Stimulated activated CD4-positive, alpha-beta T cell treated with anti-CD3 and anti-CD28 coated beads, Interleukin-12 subunit alpha, Interleukin-12 subunit beta, amount 100 ng/mL, for 48 hours (primary cell): ENCODE data around the gene PTPRE.

ENCODE experiments used
- DNase-seq, 3 donors: peaks; one replicate each; pipeline ENCODE4 v3.0.0-alpha.2; 2020; ENCODE audit warnings: low read depth in 2 of 3, low spot score in 1 of 3

Gene PTPRE

DNA sequence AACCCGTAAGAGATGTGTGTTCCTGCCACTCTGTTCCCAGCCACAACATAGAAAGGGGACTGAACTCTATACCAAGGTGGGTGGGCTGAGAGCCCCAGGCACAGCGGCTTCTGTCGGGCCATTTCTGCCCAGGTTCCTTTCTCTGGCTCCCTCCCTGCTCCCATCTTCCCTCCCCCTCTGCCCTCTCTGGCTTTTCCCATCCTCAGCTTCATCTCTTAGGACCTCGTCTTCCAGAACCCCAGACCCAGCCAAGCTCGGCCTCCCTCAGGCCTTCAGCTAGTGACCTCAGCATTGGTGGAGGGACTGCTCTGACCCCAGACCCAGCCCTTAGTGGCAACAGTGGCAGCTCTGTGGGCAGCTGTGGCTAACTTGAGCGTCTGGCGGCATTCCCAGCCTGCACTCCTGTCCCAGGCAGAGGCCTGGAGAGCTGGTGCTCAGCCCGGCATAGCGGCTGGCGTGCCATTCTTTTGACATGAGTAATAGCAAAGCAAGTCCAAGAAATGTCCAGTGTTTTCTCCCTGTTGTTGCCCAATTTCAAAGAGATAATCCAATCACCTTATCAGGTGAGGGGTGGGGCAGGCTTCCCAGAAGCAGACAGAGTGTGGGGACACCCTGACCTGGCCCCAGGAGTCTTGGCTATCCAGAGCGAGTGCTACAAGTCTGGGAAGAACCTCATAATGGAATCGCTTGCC is 15.9 kb downstream of the PTPRE start:
- no peak for DNase-seq

DNA sequence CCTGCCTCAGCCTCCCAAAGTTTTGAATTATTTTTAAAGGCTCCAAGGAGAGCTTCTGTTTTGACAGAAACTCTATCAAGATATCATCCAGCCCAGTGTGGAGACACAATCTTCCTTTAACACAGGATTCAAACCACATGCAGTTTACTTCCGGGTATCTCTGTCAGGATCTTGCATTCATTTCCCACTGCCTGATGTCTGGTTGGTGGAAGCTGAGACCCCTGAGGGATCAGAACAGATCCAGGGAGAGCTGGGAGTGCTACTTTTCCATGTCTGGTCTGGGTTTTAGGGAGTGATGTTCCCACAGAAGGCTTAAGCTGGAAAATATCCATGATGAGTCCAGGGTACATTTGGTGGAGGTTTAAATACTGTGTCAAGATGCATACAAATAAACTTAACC is 16.7 kb downstream of the PTPRE start:
- no peak for DNase-seq

DNA sequence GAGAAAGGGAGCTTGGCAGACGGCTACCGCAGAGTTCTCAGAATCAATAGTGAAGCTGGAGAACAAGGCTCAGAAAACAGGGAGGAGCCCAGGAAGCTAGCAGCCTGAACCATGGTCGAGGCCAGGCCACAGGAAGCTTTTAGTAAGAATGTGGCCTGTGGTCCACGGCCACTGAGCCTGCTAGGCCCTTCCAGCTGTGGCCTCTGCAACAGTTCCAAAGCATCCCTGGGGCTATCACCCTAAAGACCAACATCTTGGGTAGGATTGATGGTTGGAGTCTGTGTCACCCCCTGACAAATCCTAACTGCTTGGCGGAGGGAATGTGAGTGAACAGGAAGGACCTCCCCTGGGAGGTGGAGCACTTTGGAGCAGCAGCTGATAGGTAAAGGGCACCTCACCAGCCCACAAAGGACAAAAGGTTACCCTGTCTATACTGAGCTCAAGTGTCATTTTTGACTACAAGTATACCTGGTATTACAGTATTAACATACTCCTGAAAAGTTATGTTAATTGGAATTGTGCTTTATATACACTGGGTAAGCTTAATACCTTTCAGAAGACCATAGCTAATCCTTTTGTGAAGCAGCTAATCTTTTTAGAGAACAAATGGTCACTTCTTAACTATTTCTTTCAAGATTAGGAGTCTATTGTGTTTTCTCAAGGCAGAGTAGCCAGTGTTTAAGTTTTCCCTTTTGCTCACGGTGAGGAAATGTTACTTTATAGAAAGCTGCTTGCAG is 18.7 kb downstream of the PTPRE start:
- DNase-seq = no peak

DNA sequence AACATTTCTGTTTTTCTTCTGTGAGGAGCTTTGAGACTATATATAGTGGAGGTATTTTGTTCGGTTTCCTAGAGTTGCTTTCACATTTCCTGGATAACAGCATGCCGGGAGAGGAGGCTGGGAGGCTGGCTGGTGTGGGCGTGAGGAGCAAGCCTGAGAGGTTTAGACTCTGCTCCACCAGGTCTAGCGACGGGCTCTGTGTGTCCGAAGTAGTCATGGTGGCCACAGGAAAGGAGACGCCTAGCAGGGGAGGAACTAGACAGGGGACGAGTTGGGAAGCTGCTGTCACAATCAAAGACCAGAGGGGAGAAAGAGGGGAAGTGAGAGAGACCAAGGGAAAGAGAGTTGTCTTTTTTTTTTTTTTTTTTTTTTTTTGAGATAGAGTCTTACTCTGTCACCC is 19.6 kb downstream of the PTPRE start:
- DNase-seq = no peak

DNA sequence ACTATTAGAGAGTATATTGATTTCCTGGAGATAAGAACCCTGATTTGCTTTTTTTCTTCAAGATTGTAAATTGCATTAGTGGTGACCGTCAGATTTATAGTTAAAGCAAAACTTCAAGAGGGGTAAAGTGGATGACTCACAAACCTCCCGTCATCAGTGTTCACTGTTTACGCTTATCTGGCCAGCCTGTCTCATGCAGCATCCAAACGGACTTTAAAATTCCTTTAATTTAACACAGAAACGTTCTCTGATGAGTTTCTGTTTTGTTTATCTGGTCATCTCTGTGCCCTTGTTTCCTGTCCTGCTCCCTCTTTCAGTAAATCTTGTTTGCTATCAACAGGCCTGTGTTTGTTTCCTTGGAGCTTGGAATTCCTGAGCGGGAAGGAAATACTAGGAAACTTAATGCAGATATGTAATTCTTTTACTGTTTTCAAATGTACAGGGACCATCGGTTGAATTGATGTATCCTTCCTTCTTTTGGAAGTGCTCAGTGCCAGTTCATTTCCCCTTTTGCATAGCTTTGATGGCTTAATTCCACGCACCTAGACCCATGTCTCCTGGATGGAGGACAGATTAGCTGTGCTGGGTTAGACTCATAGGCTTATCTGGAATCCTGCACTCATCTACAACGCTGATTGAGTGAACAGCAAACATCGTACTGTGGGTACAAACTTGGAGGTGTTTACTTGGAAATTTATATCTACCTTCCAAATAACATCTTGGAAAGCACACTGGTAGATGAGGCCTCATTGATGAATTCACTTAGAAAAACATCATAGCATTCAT is 21.3 kb downstream of the PTPRE start:
- DNase-seq = no peak

DNA sequence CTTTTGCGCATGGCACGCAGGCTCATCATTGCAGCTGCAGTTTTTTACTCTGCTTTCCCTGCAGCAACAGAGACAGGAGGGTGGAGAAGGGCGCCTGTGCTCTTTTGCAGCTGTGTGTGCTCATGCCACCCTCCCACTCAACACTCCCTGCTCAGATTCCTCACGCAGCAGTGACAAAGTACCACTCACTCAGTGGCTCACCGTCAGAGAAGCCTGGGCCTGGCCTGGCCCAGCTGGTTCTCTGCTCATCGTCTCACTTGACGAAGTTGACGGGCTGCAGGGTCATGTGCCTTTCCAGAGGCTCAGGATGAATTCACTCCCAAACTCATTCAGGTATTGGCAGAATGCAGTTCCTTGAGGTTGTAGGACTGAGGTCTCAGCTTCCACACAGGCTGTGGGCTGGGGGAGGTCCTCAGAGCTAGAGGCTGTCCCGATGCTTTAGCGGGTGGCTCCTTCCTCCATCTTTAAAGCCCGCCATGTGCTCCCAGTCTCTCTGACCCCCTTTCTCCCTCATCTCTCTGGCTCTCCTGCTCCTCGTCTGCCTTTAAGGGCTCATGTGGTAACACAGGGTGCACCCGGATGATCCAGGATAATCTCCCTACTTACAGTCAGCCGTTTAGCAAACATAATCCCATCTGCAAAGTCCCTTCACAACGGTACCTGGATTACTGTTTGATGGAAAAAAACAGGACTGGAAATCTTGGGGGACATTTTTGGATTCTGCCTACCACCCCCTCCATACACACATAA is 25.8 kb downstream of the PTPRE start:
- no peak for DNase-seq

DNA sequence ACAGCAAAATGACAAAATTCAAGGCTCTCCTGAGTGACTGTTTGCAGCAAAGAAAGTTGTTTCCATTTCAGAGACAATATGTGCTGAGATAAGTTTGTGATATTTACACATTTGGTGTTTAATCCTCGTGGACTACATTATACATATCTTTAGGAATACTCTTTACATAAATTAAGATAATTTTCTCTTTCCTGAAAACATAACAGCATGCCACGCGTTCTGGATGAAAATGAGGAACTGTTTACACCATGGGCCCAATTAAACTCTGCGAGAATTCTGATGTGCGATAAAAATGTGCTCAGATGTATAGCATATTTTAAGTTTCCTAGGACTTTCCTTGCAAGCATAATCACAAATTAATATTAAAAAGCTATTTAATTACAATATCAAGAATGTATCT is 26.4 kb downstream of the PTPRE start:
- DNase-seq = no peak

DNA sequence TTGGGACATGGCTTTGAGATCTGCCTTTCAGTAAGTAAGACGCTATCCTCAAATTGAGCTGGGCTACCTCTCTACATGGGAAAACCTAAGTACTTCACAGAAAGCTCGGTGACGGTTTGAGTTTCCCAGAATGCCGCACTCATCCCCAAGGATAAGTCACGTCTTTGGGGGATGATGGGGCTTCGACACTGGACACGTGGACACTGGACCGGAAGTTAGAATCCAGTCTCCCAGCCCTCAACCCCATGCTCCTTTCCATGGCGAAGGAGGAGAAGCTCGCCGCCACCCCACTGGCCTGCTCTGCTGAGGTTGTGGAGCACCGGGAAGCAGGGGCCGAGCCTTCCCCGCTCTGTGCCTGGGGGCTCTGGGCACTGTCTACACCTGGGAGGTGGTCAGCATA is 27.5 kb downstream of the PTPRE start:
- no peak for DNase-seq

DNA sequence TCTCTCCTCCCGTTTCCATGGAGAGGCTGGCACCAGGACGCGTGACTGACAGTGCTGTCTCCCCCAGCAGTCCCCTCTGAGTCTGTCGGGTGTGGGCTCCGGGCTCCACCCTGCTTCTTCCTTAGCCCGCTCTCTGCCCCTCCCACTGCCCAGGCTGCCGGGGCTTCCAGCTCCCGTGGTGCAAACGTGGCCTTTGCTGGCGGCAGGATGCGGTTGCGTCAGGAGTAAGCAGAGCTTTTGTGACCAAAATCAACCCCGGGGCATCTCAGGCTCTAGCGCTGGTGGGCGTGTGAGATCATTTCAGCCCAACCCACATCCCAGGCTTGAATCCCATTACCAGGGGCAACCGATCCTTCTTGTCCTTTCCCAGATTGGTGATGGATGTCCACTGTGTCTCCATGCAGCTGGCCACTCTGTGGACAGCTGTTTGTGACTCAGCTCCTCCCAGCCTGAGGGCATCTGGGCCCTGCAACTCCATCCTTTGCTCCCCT is 28.2 kb downstream of the PTPRE start:
- no peak for DNase-seq

DNA sequence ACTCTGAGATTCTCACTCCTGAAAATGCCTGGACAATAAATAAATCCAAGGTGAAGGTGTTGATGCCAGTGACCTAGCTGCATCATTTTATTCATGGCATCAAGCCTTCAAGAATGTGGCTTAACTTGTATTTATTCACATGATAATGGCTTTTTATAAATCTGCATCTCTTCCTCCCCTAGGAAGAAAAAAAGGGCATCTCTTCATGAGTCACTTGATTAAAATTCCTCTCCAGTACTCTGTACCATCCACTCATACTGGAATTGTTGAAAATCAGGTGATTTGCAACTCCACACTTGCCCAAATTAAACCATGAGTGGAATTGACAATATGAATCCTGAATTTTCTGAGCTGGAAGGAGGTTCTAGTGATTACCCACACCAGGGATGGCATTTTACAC is 30.2 kb downstream of the PTPRE start:
- DNase-seq = no peak

DNA sequence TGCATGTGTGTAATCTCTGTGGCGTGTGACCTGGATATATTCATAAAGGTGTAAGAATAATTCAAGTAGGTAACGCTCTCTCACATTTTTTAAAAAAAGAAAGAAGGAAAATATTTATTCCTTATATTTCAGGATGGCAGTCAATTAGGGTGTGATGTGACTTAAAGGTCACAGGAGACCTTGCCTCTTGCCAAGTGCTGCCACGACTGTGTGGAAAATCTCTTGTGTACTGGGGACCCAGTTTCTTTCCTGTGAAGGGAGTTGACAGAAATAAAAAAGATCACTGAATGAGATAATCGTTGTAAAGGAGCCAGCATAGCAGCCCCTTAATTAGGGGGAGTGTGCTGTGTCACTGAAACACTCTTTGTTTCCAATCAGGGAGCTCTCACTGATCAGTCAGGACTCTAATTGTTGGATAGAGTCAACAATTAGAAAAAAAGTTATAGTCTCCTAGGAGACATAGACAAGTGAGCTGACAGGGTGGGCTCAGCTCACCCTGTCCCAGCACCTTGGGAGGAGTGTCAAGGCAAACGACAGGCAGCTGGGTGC is 31.1 kb downstream of the PTPRE start:
- DNase-seq = no peak

DNA sequence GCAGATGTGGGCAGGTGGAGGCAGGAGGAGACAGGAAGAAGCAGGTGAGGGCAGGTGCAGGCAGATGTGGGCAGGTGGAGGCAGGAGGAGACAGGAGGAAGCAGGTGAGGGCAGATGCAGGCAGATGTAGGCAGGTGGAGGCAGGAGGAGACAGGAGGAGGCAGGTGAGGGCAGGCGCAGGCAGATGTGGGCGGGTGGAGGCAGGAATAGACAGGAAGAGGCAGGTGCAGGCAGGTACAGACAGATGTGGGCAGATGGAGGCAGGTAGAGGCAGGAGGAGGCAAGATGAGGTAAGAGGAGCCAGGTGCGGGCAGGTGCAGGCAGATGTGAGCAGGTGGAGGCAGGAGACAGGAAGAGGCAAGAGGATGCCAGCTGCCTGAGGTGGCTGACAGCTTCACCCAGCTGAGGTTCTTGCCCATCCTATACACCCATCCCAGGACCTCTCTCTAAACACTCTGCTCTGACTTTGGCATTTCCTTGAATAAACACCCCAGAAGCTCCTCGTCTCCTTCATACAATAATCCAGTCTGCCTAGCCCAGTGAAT is 33.0 kb downstream of the PTPRE start:
- no peak for DNase-seq

DNA sequence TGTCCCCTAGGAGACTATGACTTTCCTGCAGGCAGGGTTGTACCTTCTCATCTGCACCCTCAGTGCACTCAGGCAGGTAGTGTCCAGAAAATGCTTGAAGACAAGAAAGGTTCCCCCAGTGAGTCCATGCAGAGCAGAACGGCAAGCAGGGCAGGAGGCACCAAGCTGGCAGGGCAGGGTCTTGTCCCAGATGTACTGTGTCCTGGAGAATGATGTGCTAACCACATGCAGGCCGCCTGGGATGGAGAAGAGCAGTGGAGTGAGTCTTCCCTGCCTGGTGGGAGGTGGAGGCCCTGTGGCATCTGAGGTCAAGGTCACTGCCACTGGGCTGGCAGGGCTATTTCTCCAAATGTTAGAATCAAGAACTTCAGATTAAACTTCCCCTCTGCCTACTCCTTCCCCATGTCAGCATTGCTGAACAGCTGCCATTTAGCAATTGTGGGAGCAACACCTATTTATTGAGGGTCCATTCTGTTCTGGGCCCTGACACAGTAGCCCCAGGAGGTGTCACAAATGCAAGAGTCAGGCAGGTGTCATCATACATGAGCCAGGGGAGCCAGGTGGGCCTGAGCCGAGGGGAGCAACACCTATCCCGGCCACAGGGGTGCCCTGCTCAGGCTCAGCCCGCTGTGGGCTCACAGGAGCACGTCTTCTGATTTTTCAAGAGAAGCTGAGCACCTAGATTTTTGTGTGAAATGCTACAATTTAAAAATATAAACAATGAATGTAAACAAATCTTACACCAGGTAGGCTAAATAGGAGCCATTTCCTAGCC is 34.1 kb downstream of the PTPRE start:
- no peak for DNase-seq

DNA sequence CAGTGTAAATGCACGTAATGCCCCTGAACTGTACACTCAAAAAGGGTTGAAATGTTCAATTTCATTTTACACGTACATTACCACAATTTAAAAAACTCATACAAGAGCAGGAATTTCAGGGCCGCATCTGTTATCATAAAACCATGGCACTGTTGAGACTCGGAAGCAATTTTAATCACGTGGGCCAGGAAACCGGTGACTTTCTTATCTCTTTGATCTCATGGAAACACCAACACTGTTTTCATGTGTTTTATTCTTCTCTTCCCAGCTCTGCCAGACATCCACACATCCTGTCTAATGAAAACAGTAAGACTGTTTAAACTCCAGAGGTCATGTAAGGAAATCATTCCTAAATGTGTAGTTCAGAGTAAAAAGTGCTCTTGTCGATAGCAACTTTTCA is 35.9 kb downstream of the PTPRE start:
- DNase-seq = no peak

DNA sequence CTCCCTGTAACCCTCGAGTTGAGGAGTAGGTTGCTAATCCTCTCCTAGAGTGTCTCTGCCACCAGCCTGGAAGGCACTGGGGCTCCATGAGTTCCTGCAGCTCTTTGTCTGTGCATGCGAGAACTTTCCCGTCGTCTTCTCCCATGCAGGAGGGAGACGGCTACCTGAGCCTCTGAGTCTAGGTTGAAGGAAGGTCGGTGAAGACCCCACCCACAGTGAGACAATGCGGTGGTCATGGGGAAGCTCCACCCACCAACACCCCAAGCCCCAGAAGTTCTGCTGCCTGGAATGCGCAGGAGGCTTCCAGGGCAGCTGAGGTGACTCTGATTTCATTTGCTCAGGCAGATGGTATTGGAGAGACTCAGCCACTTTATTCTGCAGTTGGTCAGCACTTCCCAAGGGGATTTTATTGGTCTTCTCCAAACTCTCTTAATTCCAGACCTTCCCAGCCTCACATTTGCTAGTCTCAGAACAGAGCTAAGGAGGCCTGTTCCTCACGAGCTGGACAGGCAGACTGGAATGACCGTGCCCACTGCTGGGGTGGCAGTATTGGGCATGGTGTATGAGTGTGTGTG is 36.5 kb downstream of the PTPRE start:
- DNase-seq = no peak

DNA sequence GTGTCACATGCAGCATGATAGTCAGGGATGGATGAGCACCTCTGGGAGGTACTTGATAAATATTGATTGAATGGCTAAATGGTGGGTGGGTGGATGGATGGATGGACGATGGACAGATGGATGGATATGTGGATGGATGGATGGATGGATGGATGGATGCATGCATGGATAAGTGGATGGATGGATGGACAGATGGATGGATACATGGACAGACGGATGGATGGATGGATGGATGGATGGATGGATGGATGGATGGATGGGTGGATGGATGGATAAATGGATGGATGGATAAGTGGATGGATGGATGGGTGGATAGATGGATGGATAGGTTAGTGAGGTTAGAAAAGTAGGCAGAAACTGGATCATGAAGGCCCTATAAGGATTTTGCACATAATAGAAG is 37.4 kb downstream of the PTPRE start:
- DNase-seq = no peak

DNA sequence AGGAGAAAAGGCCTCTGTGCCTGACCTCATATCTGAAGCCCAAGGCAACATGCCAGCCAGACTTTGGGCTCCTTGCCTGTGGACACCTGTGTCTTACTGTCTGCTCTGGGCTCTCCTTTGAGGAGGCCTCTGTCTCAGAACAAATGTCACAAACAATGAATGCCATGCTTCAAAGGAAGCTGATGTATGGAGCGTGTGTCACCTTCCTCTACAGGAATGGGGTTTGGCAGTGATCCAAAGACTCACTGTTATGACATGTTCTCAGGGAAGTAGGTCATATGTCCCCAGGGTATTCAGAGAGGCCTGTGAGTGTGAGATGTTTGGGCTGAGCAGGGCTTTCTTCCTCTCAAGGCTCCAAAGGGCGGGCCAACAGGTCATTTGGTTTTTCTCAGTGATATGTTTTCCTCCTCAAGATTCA is 38.4 kb downstream of the PTPRE start:
- DNase-seq = peak in 1 of 3 donors; percentile 20

DNA sequence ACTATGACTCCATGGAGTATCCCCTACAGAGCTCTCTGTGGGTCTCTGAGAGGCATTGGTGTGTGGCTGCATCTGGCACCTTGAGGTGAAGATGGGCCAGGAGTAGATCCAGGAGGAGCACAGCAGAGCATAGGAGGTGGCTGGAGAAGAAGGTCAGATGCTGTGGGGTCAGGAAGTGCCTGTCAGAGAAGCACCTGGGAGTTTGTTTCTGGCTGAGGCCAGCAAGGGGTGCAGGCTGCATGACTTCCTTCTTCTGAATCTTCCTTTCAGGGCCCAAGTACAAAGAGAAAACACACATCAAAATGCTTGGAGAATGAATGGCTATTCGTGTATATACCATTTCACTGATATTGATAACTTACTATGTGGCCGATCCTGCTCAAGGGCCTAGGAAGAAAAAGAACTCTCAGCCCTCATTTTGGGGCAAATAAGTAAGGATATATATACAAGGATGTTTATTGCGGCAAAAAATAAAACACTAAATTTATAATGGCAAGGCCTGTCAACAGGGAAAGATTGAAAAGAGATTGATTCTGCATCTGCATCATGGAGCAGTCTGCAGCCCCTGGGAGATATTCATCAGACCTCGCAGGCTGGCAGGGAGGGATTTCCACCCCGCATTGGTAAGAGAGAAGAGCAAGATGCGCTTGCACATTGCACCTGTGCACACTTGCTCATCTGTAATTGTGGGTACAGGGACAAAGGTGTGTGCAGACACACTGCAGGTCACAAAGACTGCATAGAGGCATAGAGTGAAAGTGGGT is 39.2 kb downstream of the PTPRE start:
- no peak for DNase-seq

DNA sequence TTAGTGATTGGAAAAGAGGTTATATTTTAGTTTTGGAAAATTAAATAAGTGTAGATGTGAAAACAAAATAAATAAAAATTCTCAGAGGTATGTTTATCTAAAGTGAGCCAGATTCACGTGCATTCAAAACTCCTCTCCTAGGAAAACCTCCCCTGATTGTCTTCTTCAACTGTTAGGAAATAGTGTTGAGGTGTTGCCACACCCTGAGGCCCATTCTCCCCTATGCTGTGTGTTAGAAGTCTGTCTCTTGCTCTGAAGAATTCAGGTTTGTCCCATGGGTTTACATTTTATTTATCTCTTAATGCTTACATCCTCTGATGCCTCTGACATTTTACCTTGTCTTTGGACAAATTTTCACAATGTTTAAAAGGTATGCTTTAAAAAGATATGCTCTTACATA is 40.3 kb downstream of the PTPRE start:
- DNase-seq = no peak
